CD4-positive, alpha-beta T cell treated with Interleukin-17A for 4 hours (primary cell): ENCODE measurements around the gene TJAP1.
"Not testable (repeated sequence)": the region's sequence is repeated elsewhere in the genome, so short reads cannot be mapped to it uniquely, and the experiment has no call there.

Experiments
- DNase-seq: peaks from one replicate; pipeline ENCODE4 v3.0.0-alpha.2; 2020; ENCODE audit warnings: mixed read lengths

TJAP1 gene

GRCh38 chr6:43481591-43482236, 4.3 kb downstream of the TJAP1 start:
- DNase-seq, result no peak

- no peak for DNase-seq
Measured at GRCh38 chr6:43488667-43489276, 11.4 kb downstream of the TJAP1 start.

GRCh38 chr6:43489277-43490072, 12.1 kb downstream of the TJAP1 start:
- no peak for DNase-seq

GRCh38 chr6:43490523-43490939, 13.2 kb downstream of the TJAP1 start:
- no peak for DNase-seq

GRCh38 chr6:43491750-43492661, 14.6 kb downstream of the TJAP1 start:
- no peak for DNase-seq

GRCh38 chr6:43492673-43493072, 15.3 kb downstream of the TJAP1 start:
- no peak for DNase-seq

- DNase-seq, result no peak
Measured at GRCh38 chr6:43493230-43493629, 15.9 kb downstream of the TJAP1 start.

- no peak for DNase-seq
Measured at GRCh38 chr6:43493833-43494232, 16.5 kb downstream of the TJAP1 start.

GRCh38 chr6:43494321-43494720, 17.0 kb downstream of the TJAP1 start:
- no peak for DNase-seq

- DNase-seq, result no peak
Measured at GRCh38 chr6:43494766-43495165, 17.4 kb downstream of the TJAP1 start.

- peak; percentile 51 for DNase-seq
Measured at GRCh38 chr6:43495409-43495941, 18.1 kb downstream of the TJAP1 start.

- peak; percentile 31 for DNase-seq
Measured at GRCh38 chr6:43496370-43497128, 19.2 kb downstream of the TJAP1 start.

- DNase-seq, result no peak
Measured at GRCh38 chr6:43497129-43497396, 19.7 kb downstream of the TJAP1 start.

GRCh38 chr6:43497689-43498088, 20.3 kb downstream of the TJAP1 start:
- DNase-seq, result no peak

GRCh38 chr6:43498291-43498690, 20.9 kb downstream of the TJAP1 start:
- not testable (repeated sequence) for DNase-seq

GRCh38 chr6:43499028-43499815, 21.9 kb downstream of the TJAP1 start:
- no peak for DNase-seq

GRCh38 chr6:43500921-43501320, 23.6 kb downstream of the TJAP1 start:
- no peak for DNase-seq

- DNase-seq, result no peak
Measured at GRCh38 chr6:43502666-43503065, 25.3 kb downstream of the TJAP1 start.

- DNase-seq, result no peak
Measured at GRCh38 chr6:43503443-43503842, 26.1 kb downstream of the TJAP1 start.

- no peak for DNase-seq
Measured at GRCh38 chr6:43504756-43505593, 27.6 kb downstream of the TJAP1 start.
